ENCODE results near the gene SBF1. TPM values are rescaled to one million over a fixed set of nuclear protein-coding genes. Genes with fewer than 3 reads are reported as not detected.

SBF1 gene
- total and polyA plus RNA-seq, 2 of the 13 experiments (the other 11 are each of a cell fraction or from before 2014, with no cell fraction given) = 31.7 to 40.9 TPM

- H3K9ac ChIP-seq (ENCODE audit: insufficient read depth, low read depth, low read length) = no peak overlapping the region; the same call in 1 of the 2 replicates
- intact Hi-C loops (cut with micrococcal nuclease; ENCODE audit: unreplicated experiment) = no loop called here
- no peaks in the 10 kb centered on the region for H3K9me3 ChIP-seq (ENCODE audit: low read length)
- in situ Hi-C loops (cut with HindIII; ENCODE audit: extremely low pct_ligation_motif_present, low pct_unique_long_range_greater_than_20kb) = no loop called here
- H3K79me2 ChIP-seq (ENCODE audit: insufficient read depth, low read length) = peaks cover 41% of the 10 kb centered on the region
- no peaks in the 10 kb centered on the region for H3K27me3 ChIP-seq (ENCODE audit: control insufficient read depth in 1 of 2, insufficient read depth in 2 of 2, low read length in 2 of 2)
- TF ChIP-seq ZGPAT (CRISPR knock-in tag; IDR thresholded peaks at IDR 0.05) = no peak
- no peak for TF ChIP-seq JDP2 (CRISPR knock-in tag; IDR thresholded peaks at IDR 0.05; ENCODE audit: borderline replicate concordance)
- TF ChIP-seq HOXA3 (CRISPR knock-in tag; IDR thresholded peaks at IDR 0.05) = 0 out of 2 replicates have a peak, but pooled peaks have one; percentile 28
- no peak for TF ChIP-seq ARNTL (CRISPR knock-in tag; IDR thresholded peaks at IDR 0.05)
- TF ChIP-seq MED1 (CRISPR knock-in tag; IDR thresholded peaks at IDR 0.05) = no peak
- 0 out of 2 replicates have a peak, but pooled peaks have one; percentile 29 for TF ChIP-seq AKAP8 (CRISPR knock-in tag; IDR thresholded peaks at IDR 0.05)
- TF ChIP-seq DNMT1 (CRISPR knock-in tag; IDR thresholded peaks at IDR 0.05) = no peak
- peak; percentile 67 for TF ChIP-seq ZNF263 (CRISPR knock-in tag; IDR thresholded peaks at IDR 0.05)
- TF ChIP-seq ZNF782 (CRISPR knock-in tag; IDR thresholded peaks at IDR 0.05; ENCODE audit: borderline replicate concordance) = no peak
- no peak for TF ChIP-seq ZNF225 (CRISPR knock-in tag; IDR thresholded peaks at IDR 0.05)
- TF ChIP-seq ZBTB33 (CRISPR knock-in tag; IDR thresholded peaks at IDR 0.05) = peak; percentile 66; the same call in 1 of the 2 replicates
- TF ChIP-seq ZNF749 (CRISPR knock-in tag; IDR thresholded peaks at IDR 0.05; ENCODE audit: borderline replicate concordance) = no peak
- 0 out of 2 replicates have a peak, but pooled peaks have one; percentile 30 for TF ChIP-seq PAX8 (CRISPR knock-in tag; IDR thresholded peaks at IDR 0.05; ENCODE audit: borderline replicate concordance)
- no peak for TF ChIP-seq MXI1 (IDR thresholded peaks at IDR 0.05; ENCODE audit: borderline replicate concordance, low read depth, low read length)
- TF ChIP-seq ATF7-NPFF (CRISPR knock-in tag; IDR thresholded peaks at IDR 0.05; ENCODE audit: low read depth) = 0 out of 2 replicates have a peak, but pooled peaks have one; percentile 22
- no peak for TF ChIP-seq MAFF (IDR thresholded peaks at IDR 0.05; ENCODE audit: low read depth, low read length)
- 75% methylated on average over 15 of the region's 15 CpGs for WGBS (ENCODE audit: low lambda C conversion rate)
- ChIA-PET POLR2A (interaction anchor here (0.9 to 2.1 kb wide), 5 partner anchors 10 to 86 kb away, joined by 3 to 10 read pairs (median 4); no protein-coding TSS in a partner anchor), CTCF (ENCODE audit: low intra/inter-chr PET ratio, low total read pairs) (no interaction called here)
- FAIRE-seq = peak; percentile 18
- no TSS peak for BruUV-seq (replicated peaks)
- H3K36me3 ChIP-seq (replicated peaks in 1 of 2; ENCODE audit: control insufficient read depth in 1 of 2, insufficient read depth in 2 of 2, low read length in 2 of 2) = peaks cover 18 to 44% of the 10 kb centered on the region in 2 experiments
- H3K27ac ChIP-seq (ENCODE audit: extremely low read length, insufficient read depth, low read length) = peak overlapping the region; percentile 27
- H3K4me2 ChIP-seq (ENCODE audit: low read depth, low read length) = no peak overlapping the region
- H3K4me1 ChIP-seq (ENCODE audit: insufficient read depth, low read length) = peaks cover 87% of the 10 kb centered on the region
- DNase-seq (ENCODE audit: low spot score) = no peak
- peaks cover 27% of the 10 kb centered on the region; the same call in 1 of the 2 replicates for H4K20me1 ChIP-seq (ENCODE audit: insufficient read depth, low read length)
- no peak overlapping the region for H2AFZ ChIP-seq (ENCODE audit: low read length)
- no peak overlapping the region for H3K4me3 ChIP-seq (replicated peaks in 1 of 3; ENCODE audit: insufficient read depth in 1 of 3, low read depth in 2 of 3, low read length in 3 of 3)
- no peak; the same call in 2 of the 3 replicates for ATAC-seq
Measured at GRCh38 chr22:50398831-50399648, 75.8 kb downstream of the SBF1 start.

Data from HepG2 (cell line).